ENCODE measurements around the gene COL2A1. TPM values are rescaled to one million over a fixed set of nuclear protein-coding genes. Genes with fewer than 3 reads are reported as not detected.

The COL2A1 gene
- polyA plus RNA-seq, 1 donor (not counting 4 experiments of a cell fraction or from before 2014, with no cell fraction given): 0.03 TPM

DNA sequence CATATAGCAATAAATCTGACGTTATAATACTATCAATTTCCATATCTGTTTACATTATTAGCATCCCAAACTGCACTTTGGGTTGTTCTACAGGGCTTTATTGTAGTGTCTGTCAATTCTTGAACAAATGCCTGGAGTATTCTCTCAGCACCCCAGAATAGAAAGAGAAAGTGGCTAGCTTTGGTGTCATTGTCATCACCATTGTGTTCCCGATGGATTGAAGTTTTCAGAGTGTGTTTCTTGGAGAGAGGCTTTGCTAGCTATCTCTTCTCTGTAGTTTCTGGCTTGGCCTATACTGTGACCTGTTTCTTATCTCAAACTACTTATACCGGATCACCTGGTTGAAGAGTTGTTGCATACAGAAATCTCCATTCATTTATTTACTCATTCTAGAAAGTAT is 34.4 kb downstream of the COL2A1 start:
- Histone ChIP-seq H2AFZ (ENCODE audit: control insufficient read depth, low read length) (no peak overlapping the region), H3K27me3 (ENCODE audit: control insufficient read depth, extremely low read depth, insufficient read depth, low read length) (no peaks in the 10 kb centered on the region), H3K36me3 (ENCODE audit: control insufficient read depth in 2 of 2, extremely low read depth in 1 of 2, insufficient read depth in 2 of 2, low read length in 2 of 2) (peaks cover 9 to 23% of the 10 kb centered on the region in 2 experiments), H3K9ac (ENCODE audit: control insufficient read depth, extremely low read depth, insufficient read depth, low read length) (no peak overlapping the region), H3K9me1 (ENCODE audit: control insufficient read depth, extremely low read depth, insufficient read depth, low read length) (no peaks in the 10 kb centered on the region), H3K27ac (ENCODE audit: control insufficient read depth, insufficient read depth, low read length) (no peak overlapping the region), H3K4me3 (ENCODE audit: control insufficient read depth in 2 of 3, extremely low read depth in 1 of 3, insufficient read depth in 2 of 3, low read depth in 1 of 3, low read length in 3 of 3) (no peak overlapping the region), H3K79me2 (ENCODE audit: control insufficient read depth, insufficient read depth, low read length) (no peaks in the 10 kb centered on the region), H4K20me1 (ENCODE audit: control insufficient read depth, extremely low read depth, insufficient read depth, low read length) (no peaks in the 10 kb centered on the region), H3K4me2 (ENCODE audit: control insufficient read depth, extremely low read depth, insufficient read depth, low read depth, low read length) (no peak overlapping the region), H3K4me1 (ENCODE audit: control insufficient read depth, extremely low read depth, insufficient read depth, low read length) (peaks cover 1% of the 10 kb centered on the region), H3K9me3 (ENCODE audit: control insufficient read depth, low read depth, low read length) (no peaks in the 10 kb centered on the region)
- dilution Hi-C loops (cut with MboI; ENCODE audit: extremely low pct_ligation_motif_present, low sequenced_read_pairs): no loop called here
- DNase-seq (ENCODE audit: low read depth, low spot score) (no peak), FAIRE-seq (no peak)
- TF ChIP-seq CTCF (optimal IDR thresholded peaks at IDR 0.05 in 1 of 3, IDR thresholded peaks at IDR 0.05 in 1 of 3, conservative IDR thresholded peaks at IDR 0.05 in 1 of 3; ENCODE audit: extremely low read depth in 1 of 3, insufficient read depth in 2 of 3, low read length in 3 of 3) (no peak), EZH2 (IDR thresholded peaks at IDR 0.05; ENCODE audit: low read length) (no peak)

DNA sequence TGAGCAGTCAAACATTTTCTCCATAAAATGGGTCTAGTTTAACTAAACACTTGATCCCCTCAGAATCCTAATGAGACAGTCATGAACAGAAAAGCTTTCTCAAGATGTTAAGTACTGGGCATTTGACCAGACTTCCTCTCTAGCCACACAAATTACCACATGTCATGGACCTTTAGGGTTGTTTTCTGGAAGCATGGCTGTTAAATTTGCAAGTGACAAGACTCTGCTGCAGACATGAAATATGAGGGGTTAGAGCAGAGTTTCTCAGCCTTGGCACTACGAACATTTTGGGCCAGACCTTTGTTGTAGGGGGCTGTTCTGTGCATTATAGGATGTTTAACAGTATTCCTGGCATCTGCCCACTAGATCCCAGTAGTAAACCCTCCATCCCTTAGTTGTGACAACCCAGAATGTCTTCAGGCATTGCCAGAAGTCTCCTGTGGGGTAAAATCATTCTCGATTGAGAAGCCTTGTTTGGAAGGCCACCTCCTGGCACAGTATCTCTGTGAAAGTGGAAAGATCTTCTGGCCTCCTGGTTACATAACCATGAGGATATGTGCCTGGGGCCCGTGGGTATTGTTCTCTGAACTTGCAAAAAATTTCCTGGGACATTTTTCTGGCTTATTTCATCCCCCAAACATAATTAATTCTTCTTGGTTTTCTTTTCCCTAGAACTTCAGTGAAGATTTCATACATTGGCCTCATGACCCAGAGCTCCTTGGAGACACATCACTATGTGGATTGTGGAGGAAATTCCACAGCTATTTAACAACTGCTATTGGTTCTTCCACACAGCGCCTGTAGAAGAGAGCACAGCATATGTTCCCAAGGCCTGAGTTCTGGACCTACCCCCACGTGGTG is 36.6 kb downstream of the COL2A1 start:
- Histone ChIP-seq H3K9me3 (ENCODE audit: control insufficient read depth, low read depth, low read length) (no peaks in the 10 kb centered on the region), H3K36me3 (ENCODE audit: control insufficient read depth in 2 of 2, extremely low read depth in 1 of 2, insufficient read depth in 2 of 2, low read length in 2 of 2) (peaks cover 9 to 25% of the 10 kb centered on the region in 2 experiments), H2AFZ (ENCODE audit: control insufficient read depth, low read length) (no peak overlapping the region), H3K9ac (ENCODE audit: control insufficient read depth, extremely low read depth, insufficient read depth, low read length) (no peak overlapping the region), H3K9me1 (ENCODE audit: control insufficient read depth, extremely low read depth, insufficient read depth, low read length) (no peaks in the 10 kb centered on the region), H3K79me2 (ENCODE audit: control insufficient read depth, insufficient read depth, low read length) (peaks cover 2% of the 10 kb centered on the region), H3K4me1 (ENCODE audit: control insufficient read depth, extremely low read depth, insufficient read depth, low read length) (peaks cover 16% of the 10 kb centered on the region), H4K20me1 (ENCODE audit: control insufficient read depth, extremely low read depth, insufficient read depth, low read length) (no peaks in the 10 kb centered on the region), H3K4me3 (ENCODE audit: control insufficient read depth in 2 of 3, extremely low read depth in 1 of 3, insufficient read depth in 2 of 3, low read depth in 1 of 3, low read length in 3 of 3) (no peak overlapping the region), H3K4me2 (ENCODE audit: control insufficient read depth, extremely low read depth, insufficient read depth, low read depth, low read length) (no peak overlapping the region), H3K27me3 (ENCODE audit: control insufficient read depth, extremely low read depth, insufficient read depth, low read length) (no peaks in the 10 kb centered on the region), H3K27ac (ENCODE audit: control insufficient read depth, insufficient read depth, low read length) (no peak overlapping the region)
- TF ChIP-seq CTCF (optimal IDR thresholded peaks at IDR 0.05 in 1 of 3, IDR thresholded peaks at IDR 0.05 in 1 of 3, conservative IDR thresholded peaks at IDR 0.05 in 1 of 3; ENCODE audit: extremely low read depth in 1 of 3, insufficient read depth in 2 of 3, low read length in 3 of 3) (no peak), EZH2 (IDR thresholded peaks at IDR 0.05; ENCODE audit: low read length) (no peak)
- dilution Hi-C loops (cut with MboI; ENCODE audit: extremely low pct_ligation_motif_present, low sequenced_read_pairs): no loop called here
- FAIRE-seq: no peak
- DNase-seq (ENCODE audit: low read depth, low spot score): no peak

Data from keratinocyte (primary cell).